Activated T-helper 1 cell treated with anti-CD3 and anti-CD28 coated beads, Interleukin-12 subunit alpha, Interleukin-12 subunit beta, Interleukin-2, Interleukin-4 antibody, amounts not matched to agents 30 ng/mL and 10 ng/mL and 1 ng/mL, durations not matched to agents 14 hours and 24 hours and 36 hours (primary cell): ENCODE data around the gene FKBP1A. TPM values are rescaled to one million over a fixed set of nuclear protein-coding genes. Genes with fewer than 3 reads are reported as not detected.
A peak's percentile ranks its signal among the peaks of the same experiment; 100 is the strongest.

ENCODE experiments used
- DNase-seq: peaks from one replicate; pipeline ENCODE4 v3.0.0; 2021; ENCODE audit warnings: low spot score
- H3K27ac Mint-ChIP-seq: one replicate; pipeline ENCODE4 v1.8.0; 2021; ENCODE audit warnings: mild to moderate bottlenecking, mixed read lengths
- H3K27me3 Mint-ChIP-seq: one replicate; pipeline ENCODE4 v1.8.0; 2022; ENCODE audit warnings: mild to moderate bottlenecking, moderate library complexity, mixed read lengths; ENCODE audit not compliant: insufficient read depth
- H3K36me3 Mint-ChIP-seq: one replicate; pipeline ENCODE4 v1.8.0; 2021; ENCODE audit warnings: low read depth, mixed read lengths
- H3K4me1 Mint-ChIP-seq: one replicate; pipeline ENCODE4 v1.8.0; 2021; ENCODE audit warnings: low read depth, mixed read lengths
- H3K4me3 Mint-ChIP-seq: one replicate; pipeline ENCODE4 v1.8.0; 2021; ENCODE audit warnings: mild to moderate bottlenecking, moderate library complexity, mixed read lengths
- H3K9me3 Mint-ChIP-seq: one replicate; pipeline ENCODE4 v1.8.0; 2021; ENCODE audit warnings: mixed read lengths
- intact Hi-C: fragments of 100-400 bp; cut with micrococcal nuclease; formaldehyde crosslinking; loops from one replicate; pipeline ENCODE4 v1.15.1; 2024
- total RNA-seq: library from RNA; stranded (reverse); gene quantifications from 2 replicates; pipeline ENCODE4 v1.2.3, GENCODE V29; 2022

The FKBP1A gene
- total RNA-seq, 1 donor from 2014 or later = 297 TPM

DNA sequence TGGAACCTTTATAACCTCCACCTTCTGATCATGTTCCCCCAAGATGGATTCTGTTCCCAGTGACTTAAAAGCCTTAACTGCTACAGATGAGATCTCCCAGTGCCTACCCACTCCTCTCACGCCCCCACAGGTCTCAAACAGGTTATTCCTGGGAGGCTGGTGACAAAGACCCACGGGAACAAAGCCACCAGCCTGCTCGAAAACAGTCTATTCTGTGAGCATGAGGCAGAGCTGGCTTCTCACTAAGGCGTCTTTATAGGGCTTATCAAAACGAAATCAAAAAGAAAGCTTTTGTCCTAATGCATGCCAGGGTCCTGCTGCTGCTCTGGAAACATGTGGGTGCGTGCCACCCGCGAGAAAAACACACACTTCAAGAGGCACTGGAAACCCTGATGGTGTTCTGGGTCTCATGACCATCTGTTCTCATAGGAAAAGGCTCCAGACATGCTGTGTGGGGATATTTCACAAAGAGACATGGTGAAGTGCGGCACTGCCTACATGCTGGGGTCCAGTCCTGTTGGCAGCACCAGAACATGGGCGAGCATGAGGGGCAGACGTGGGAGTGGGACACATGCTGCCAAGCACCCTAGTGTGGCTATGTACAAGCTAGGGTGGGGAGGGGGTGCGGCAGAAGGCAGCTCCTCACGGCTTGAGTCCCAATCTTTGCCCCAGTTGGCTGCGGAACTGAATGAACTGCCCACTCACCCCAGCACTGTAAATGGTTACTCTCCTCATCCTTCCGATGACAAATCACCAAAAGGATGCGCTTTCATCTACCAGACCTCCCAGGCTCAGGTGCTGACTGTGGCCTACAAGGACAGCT lies 2.1 kb downstream of the FKBP1A start:
- Mint-ChIP-seq H3K27ac (peak overlapping the region; percentile 91), H3K27me3 (peaks cover 10% of the 10 kb centered on the region), H3K4me1 (peaks cover 67% of the 10 kb centered on the region), H3K36me3 (peaks cover 24% of the 10 kb centered on the region), H3K9me3 (no peaks in the 10 kb centered on the region), H3K4me3 (peak overlapping the region; percentile 90)
- intact Hi-C loops = loop anchor here (1.0 kb wide), 1 partner anchor 27 kb away; no protein-coding TSS in a partner anchor
- DNase-seq = no peak

DNA sequence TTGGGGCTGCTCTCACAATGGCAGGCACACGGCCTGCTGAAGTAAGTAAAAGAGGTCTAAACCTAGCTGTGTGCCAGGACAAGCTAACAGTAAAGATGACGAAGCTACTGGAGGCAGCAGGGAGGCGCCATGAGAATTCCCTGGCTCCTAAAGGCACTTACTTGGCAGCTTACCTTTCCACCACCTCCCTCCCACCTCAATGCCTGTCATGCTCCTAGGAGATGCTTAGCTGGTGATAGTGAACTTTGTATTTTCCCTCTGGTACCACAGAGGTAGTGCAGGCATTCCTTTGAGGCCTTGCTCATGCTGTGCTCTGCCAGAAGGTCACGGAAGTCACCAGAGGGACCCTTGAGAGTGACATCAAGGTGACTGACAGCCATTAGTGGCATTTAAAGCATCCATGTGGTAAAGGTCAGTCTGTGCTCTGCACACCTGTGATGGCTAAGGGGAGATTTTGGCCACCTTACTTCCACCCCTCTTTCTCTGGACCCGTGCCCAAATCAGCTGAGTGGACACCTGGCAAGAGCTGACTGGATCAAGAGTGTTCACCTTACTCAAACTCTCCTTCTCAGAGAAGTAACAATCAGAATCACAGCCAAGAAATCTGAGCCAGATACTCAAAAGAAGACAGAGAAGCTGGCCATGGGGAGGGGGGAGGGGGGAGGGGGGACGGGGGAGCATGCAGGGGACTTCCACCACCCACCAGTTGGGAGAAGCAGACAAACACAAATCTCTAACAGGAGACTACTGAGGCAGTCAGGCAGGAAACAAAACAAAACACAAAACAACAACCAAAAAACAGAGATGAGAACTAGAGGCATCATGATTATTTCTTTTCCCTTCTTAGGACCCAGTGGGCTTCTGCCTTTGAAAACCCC lies 2.9 kb downstream of the FKBP1A start:
- Mint-ChIP-seq H3K9me3 (no peaks in the 10 kb centered on the region), H3K27ac (peak overlapping the region; percentile 91), H3K4me3 (peak overlapping the region; percentile 90), H3K36me3 (peaks cover 29% of the 10 kb centered on the region), H3K27me3 (peaks cover 2% of the 10 kb centered on the region), H3K4me1 (peaks cover 73% of the 10 kb centered on the region)
- intact Hi-C loops = loop anchor here (1.0 kb wide), 1 partner anchor 27 kb away; no protein-coding TSS in a partner anchor
- no peak for DNase-seq

DNA sequence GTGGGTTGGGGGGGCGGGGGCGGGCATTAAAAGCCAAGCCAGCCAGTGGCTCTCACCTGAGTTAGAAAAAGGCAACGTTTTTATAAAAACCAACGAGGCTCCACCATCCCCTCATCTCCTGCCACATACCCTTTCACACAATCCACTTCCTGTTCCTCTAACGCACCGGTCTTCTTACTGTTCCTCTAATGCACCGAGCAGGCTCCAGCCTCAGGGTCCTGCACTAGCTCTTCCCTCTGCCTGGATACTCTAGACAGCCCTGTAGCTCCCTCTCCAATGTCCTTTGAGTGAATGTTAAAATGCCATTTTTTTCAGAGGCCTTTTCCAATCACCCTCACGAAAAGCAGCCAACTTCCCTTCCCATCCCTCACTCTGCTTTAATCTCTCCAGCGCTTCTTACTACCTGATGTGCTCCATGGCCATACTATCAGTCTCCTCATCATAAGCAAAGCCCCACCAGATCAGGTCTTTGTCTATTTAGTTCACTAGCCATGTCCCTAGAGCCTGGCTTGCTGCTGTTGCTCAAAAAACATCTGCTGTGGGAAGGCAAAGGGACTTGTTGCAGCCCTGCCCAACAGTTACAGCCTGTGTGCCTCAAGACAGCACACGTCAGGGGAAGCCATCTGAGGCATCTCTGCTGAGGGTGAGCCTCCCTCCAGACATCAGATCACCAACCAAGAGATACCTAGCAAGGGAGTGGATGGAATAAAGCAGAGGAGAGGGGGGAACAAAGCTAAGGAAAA lies 3.9 kb downstream of the FKBP1A start:
- intact Hi-C loops = no loop called here
- peaks cover 76% of the 10 kb centered on the region for H3K4me1 Mint-ChIP-seq
- H3K27ac Mint-ChIP-seq = peak overlapping the region; percentile 76
- DNase-seq = no peak
- H3K4me3 Mint-ChIP-seq = peak overlapping the region; percentile 76
- no peaks in the 10 kb centered on the region for H3K27me3 Mint-ChIP-seq
- H3K9me3 Mint-ChIP-seq = no peaks in the 10 kb centered on the region
- H3K36me3 Mint-ChIP-seq = peaks cover 29% of the 10 kb centered on the region

DNA sequence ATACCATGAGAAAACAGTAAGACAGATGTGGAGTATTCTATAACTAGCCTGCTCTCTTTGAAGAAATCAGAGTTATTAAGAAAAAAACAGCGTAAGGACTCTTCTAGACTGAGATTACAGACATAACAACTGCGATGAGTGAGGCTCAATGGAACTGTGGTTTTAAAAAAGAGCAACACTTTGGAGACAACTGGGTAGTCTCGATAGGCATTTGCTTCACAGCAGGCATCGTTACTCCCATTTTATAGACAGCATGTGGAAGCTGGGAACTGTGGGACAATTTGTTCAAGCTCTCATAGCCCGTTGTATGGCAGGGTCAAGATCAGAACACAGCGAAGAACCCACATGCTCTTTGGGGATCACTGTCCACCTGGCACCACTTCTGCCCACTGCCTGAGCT lies 4.6 kb downstream of the FKBP1A start:
- Mint-ChIP-seq H3K27me3 (no peaks in the 10 kb centered on the region), H3K4me1 (peaks cover 71% of the 10 kb centered on the region), H3K27ac (peak overlapping the region; percentile 76), H3K9me3 (no peaks in the 10 kb centered on the region), H3K36me3 (peaks cover 30% of the 10 kb centered on the region), H3K4me3 (peak overlapping the region; percentile 76)
- intact Hi-C loops = no loop called here
- no peak for DNase-seq

DNA sequence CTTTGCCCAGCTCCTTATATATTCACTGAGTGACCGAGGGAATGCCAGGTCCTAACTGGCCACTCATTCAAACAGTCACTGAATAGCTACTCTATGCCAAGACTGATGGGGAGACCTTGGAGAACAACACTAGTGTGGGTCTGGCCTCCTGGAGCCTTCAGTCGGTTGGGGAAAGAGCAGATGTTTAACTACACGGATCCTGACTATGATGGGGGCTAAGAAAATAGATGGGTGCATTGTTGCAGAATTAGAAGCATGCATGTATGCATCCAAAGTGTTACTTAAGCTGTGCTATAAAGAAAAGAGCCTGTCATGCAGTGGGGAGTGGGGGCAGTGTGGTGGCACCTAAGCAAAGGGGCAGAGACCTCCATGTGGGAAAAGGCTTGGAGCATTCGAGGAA lies 6.5 kb downstream of the FKBP1A start:
- peak overlapping the region; percentile 25 for H3K27ac Mint-ChIP-seq
- H3K4me3 Mint-ChIP-seq = no peak overlapping the region
- intact Hi-C loops = no loop called here
- no peak for DNase-seq
- peaks cover 78% of the 10 kb centered on the region for H3K4me1 Mint-ChIP-seq
- no peaks in the 10 kb centered on the region for H3K9me3 Mint-ChIP-seq
- peaks cover 31% of the 10 kb centered on the region for H3K36me3 Mint-ChIP-seq
- H3K27me3 Mint-ChIP-seq = no peaks in the 10 kb centered on the region

DNA sequence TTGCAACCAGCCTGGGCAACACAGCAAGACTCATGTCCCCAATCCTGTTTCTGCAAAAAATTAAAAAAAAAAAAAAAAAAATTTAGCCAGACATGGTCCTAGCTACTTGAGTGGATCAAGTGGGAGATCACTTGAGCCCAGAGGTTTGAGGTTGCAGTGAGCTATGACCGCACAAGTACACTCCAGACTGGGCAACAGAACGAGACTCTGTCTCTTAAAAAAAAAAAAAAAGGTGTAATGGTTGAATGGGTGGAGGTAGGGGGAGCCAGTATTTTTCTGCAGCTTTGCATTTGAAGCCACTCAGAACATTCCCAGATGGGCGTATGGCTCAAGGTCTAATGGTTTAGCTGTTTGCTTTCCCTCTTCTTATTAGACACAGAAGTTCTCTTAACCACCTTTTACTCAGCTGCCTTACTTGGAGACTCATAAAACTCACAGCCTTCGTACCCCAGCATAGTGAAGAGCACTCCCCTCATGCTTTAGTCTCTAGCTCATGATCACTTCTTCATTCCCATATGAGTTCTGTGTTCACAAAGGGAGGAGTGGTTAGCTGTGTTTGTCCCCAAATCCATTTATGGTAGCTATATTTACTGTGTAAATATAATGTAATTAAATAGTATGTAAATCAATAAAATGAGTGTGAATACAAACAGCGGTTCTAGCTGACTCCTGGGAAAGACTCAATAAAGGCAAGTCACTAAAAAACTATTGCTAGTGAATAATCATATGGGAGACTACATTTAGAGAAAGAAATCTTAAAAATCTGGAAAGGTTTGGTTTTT lies 9.0 kb downstream of the FKBP1A start:
- no peak overlapping the region for H3K4me3 Mint-ChIP-seq
- H3K9me3 Mint-ChIP-seq = no peaks in the 10 kb centered on the region
- peaks cover 30% of the 10 kb centered on the region for H3K36me3 Mint-ChIP-seq
- H3K27ac Mint-ChIP-seq = no peak overlapping the region
- H3K4me1 Mint-ChIP-seq = peaks cover 78% of the 10 kb centered on the region
- intact Hi-C loops = no loop called here
- DNase-seq = no peak
- H3K27me3 Mint-ChIP-seq = no peaks in the 10 kb centered on the region

DNA sequence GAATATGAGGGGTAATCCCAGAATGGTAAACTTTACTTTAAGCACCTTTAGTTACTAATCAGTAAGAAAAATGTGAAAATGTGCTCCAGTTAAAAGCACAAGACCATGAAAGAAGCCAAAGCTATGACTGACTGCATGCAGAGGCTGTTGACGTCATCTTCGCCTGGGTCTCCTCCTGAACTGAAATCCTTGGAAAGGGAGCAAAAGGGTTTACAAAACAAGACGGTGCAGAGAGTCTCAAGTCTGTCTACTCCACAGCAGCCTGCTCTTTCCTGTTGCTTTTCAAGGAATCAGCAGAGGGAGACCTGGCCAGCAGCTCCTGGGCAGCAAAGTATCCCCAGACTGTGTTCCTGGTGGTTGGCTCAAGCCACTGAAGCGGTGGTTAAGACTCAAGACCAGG lies 10.2 kb downstream of the FKBP1A start:
- H3K27ac Mint-ChIP-seq = no peak overlapping the region
- H3K4me1 Mint-ChIP-seq = peaks cover 78% of the 10 kb centered on the region
- H3K36me3 Mint-ChIP-seq = peaks cover 27% of the 10 kb centered on the region
- H3K27me3 Mint-ChIP-seq = no peaks in the 10 kb centered on the region
- H3K9me3 Mint-ChIP-seq = no peaks in the 10 kb centered on the region
- intact Hi-C loops = no loop called here
- DNase-seq = no peak
- no peak overlapping the region for H3K4me3 Mint-ChIP-seq

DNA sequence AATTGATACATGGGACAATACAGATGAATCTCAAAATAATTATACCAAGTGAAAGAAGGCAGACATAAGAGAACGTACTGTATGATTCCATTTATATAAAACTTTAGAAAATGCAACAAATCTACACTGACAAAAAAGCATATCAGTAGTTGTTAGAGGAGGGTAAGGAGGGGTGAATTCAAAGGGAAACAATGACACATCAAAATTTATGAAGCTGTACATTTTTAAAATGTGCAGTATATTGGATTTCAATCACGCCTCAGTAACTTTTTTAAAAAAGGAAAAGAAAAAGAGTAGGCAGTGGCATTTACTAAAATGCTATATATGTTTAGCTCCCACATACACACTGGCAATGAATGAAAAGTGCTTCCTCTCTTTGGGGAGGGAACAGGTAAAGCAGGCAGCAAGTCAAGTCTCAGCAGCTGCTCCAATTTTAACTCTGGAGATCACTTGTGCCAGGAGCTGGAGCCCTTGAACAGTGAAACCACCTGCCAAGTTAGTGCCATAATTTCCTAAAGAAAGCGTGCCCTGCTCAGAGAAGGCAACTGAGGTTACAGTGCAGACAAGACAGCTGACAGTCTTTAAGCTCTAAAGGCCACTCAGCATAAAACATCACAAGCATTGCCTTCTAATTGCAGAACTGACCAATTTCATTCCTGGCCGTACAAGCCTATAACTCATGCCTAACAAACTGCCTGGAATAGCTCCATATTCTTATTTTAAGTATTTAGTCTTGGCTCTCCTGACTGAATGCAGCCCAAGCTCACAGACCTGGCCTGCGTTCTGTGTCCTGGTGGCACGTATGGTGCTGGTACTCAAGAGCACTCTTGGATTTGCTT lies 10.9 kb downstream of the FKBP1A start:
- Mint-ChIP-seq H3K4me3 (no peak overlapping the region), H3K27ac (no peak overlapping the region), H3K4me1 (peaks cover 85% of the 10 kb centered on the region), H3K36me3 (peaks cover 27% of the 10 kb centered on the region), H3K27me3 (no peaks in the 10 kb centered on the region), H3K9me3 (no peaks in the 10 kb centered on the region)
- no peak for DNase-seq
- intact Hi-C loops = no loop called here

DNA sequence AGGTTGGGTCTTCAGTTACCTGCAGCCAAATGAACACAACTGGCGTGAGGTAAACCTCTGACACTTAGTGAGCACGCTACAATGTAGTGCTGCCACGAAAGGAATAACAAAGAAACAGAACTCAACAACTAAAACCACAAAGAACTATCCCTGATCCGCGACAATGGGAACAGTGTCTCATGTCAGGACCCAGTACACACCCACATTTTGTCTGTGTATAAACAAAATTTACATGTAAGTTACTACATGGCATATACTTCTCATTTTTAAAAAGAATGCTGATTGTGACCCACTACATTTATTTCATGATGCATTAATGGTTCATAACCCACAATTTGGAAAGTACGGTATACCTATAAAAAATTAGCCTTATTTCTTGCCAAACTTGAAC lies 14.1 kb downstream of the FKBP1A start:
- Mint-ChIP-seq H3K4me3 (no peak overlapping the region), H3K9me3 (no peaks in the 10 kb centered on the region), H3K36me3 (peaks cover 28% of the 10 kb centered on the region), H3K4me1 (peaks cover 87% of the 10 kb centered on the region), H3K27ac (peak overlapping the region; percentile 74), H3K27me3 (no peaks in the 10 kb centered on the region)
- no peak for DNase-seq
- intact Hi-C loops = no loop called here

DNA sequence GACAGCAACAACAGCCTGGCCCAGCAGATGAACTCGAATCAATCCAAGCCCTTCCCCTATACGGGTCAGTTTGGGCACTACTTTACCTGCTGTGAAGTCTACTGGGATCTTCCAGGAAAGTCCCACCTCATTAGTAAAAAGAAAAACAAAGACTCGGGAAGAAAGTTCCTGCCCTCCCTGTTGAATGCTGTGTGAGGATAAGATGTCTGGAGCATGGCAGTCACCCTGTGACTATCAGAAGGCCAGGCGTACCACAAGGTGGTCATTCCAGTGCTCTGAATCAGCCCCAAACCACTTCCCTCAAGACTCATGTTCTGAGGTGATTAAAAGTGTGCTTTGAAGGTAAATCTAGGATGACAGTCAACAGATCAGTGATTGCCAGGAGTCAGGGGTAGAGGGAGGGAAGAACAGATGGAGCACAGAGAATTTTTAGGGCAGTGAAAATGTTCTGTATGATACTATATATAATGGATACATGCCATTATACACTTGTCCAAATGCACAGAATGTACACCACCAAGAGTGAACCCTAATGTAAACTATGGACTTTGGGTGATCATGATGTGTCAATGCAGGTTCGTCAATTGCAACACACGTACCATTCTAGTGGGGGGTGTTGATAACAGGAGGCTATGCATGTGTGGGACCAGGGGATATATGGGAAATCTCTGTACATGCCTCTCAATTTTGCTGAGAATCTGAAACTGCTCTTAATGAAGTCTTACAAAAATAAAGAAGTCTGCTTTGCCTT lies 14.7 kb downstream of the FKBP1A start:
- H3K27me3 Mint-ChIP-seq = no peaks in the 10 kb centered on the region
- H3K9me3 Mint-ChIP-seq = no peaks in the 10 kb centered on the region
- peaks cover 89% of the 10 kb centered on the region for H3K4me1 Mint-ChIP-seq
- intact Hi-C loops = loop anchor here (1.0 kb wide), 3 partner anchors 15 to 53 kb away; partner anchors contain the start of gene FKBP1A
- DNase-seq = no peak
- peak overlapping the region; percentile 81 for H3K27ac Mint-ChIP-seq
- no peak overlapping the region for H3K4me3 Mint-ChIP-seq
- peaks cover 32% of the 10 kb centered on the region for H3K36me3 Mint-ChIP-seq

DNA sequence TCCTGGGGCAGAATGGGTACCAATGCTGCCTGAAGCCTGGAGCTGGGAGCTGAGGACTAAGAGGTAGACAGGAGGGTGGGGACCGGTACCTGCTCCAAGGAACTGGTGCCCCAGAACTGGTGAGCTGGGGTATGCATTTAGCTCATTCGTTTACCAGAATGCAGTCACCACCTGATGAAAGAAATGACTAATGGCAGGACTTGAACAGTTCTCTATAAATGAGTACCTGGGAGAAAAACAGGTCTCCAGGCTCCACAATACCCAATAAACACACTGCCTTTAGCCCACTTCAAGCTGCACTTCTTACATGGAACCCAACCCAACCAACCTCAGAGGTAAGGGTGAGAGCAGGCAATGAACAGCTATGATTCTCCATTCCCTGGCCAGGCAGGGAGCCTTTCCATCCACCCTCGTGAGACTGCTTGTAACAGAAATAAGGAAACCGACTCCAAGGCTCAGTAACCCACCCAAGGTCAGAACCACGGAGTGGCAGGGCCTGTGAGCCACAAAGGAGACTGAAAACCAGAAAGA lies 15.4 kb downstream of the FKBP1A start:
- intact Hi-C loops = loop anchor here (1.0 kb wide), 3 partner anchors 16 to 52 kb away; partner anchors contain the start of gene FKBP1A
- no peaks in the 10 kb centered on the region for H3K9me3 Mint-ChIP-seq
- peak overlapping the region; percentile 52 for H3K4me3 Mint-ChIP-seq
- DNase-seq = no peak
- H3K27ac Mint-ChIP-seq = peak overlapping the region; percentile 81
- H3K4me1 Mint-ChIP-seq = peaks cover 89% of the 10 kb centered on the region
- peaks cover 36% of the 10 kb centered on the region for H3K36me3 Mint-ChIP-seq
- no peaks in the 10 kb centered on the region for H3K27me3 Mint-ChIP-seq
